Cortex of kidney (tissue), 1 donor: ENCODE measurements around the gene RSRC1.
"Not testable (repeated sequence)": the region's sequence is repeated elsewhere in the genome, so short reads cannot be mapped to it uniquely, and the experiment has no call there.

Experiments
- DNase-seq: peaks from one replicate; lab custom pipeline; 2025; lab: John Stamatoyannopoulos, UW

Gene RSRC1

DNA sequence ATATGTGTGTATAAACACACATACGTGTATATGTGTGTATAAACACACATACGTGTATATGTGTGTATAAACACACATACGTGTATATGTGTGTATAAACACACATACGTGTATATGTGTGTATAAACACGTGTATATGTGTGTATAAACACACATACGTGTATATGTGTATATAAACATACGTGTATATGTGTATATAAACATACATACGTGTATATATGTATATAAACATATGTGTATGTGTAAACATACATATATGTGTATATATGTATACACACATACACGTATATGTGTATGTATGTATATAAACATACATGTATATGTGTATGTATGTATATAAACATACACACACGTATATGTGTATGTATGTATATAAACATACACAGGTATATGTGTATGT is 119.1 kb downstream of the RSRC1 start:
- not testable (repeated sequence) for DNase-seq

DNA sequence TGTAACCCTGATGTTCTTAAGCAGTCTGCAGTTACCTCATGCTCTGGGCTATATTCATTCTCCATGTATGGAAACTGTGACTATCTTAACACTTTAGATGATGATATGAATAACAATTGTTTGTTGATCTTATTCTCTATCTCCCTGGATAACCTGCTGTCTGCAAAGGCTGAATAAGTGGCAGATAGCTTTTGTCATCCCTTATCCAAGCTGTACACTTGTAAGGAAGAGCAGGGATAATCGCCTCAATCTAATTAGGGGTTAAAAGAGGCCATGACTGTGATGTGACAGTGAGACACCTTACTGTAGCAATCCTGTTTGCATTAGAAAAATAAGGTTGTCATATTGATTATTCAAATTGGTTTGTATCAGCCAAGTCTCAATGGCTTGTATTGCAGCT is 123.9 kb downstream of the RSRC1 start:
- DNase-seq, result no peak

DNA sequence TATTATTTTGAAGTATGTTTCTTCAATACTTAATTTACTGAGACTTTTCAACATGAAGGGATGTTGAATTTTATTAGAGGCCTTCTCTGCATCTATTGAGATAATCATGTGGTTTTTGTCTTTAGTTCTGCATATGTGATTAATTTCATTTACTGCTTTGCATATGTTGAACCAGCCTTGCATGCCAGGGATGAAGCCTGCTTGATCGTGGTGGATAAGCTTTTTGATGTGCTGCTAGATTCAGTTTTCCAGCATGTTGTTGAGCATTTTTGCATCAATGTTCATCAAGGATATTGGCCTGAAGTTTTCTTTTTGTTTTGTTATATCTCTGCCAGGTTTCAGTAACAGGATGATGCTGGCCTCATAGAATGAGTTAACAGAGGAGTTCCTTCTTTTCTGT is 134.4 kb downstream of the RSRC1 start:
- DNase-seq, result no peak

DNA sequence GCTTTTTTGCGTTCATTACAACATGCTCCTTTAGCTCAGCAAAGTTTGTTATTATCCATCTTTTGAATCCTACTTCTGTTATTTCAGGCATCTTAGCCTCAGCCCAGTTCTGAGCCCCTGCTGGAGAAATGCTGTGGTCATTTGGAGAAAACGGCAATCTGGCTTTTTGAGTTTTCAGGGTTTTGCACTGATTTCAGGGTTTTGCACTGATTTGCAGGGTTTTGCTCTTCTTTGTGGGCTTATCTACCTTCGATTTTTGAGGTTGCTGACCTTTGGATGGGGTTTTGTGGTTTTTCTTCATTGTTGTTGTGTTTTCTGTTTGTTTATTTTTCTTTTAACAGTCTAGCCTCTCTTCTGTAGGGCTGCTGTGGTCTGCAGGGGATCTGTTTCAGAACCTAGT is 137.4 kb downstream of the RSRC1 start:
- no peak for DNase-seq

GRCh38 chr3:158248261-158248660 is 138.4 kb downstream of the RSRC1 start:
- DNase-seq, result no peak

- no peak for DNase-seq
Measured at GRCh38 chr3:158249183-158249582, 139.3 kb downstream of the RSRC1 start.

DNA sequence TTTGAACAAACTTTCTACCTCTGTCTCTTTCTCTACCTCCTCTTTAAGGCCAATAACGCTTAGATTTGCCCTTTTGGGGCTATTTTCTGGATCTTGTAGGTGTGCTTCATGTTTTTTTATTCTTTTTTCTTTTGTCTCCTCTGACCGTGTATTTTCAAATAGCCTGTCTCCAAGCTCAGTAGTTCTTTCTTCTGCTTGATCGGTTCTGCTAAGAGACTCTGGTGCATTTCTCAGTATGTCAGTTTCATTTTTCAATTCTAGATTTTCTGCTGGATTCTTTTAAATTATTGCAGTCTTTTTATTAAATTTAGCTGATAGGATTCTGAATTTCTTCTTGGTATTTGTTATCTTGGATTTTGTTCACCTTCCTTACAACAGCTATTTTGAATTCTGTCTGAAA is 148.7 kb downstream of the RSRC1 start:
- DNase-seq, result no peak

DNA sequence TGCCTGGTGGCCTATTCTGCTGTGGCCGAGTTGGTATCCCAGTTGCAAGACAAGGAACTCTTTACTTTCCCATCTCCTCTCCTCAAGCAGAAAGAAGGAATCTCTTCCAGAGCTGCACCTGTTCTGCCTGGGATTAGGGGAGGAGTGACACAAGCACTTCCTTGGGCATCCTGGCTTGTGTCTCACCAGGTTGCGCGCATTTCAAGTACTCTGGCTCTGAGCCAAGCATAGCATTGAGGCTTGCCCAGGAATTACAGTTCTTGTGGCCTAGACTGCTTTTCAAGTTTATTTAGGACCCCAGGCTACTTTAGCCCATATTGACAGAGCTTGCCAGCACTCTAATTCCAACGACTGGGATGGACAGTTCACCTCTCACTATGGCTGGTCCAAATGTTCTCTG is 150.5 kb downstream of the RSRC1 start:
- DNase-seq, result no peak

DNA sequence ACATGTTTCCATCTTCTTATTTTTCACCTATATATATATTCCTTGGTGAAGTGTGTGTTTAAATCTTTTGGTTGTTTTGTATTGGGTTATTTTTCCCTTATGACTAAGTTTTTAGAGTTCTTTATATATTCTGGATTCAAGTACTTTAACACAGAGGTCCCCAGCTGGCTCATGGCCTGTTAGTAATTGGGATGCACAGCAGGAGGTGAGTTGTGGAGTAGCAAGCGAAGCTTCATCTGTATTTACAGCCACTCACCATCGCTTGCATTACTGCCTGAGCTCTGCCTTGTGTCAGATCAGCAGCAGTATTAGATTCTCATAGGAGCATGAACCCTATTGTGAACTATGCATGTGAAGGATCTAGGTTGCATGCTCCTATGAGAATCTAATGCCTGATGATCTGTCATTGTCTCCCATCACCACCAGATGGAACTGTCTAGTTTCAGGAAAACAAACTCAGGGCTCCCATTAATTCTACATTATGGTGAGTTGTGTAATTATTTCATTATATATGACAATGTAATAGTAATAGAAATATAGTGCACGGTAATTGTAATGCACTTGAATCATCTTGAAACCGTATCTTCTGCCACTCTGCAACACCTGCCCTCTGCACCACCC is 151.6 kb downstream of the RSRC1 start:
- DNase-seq, result no peak

- DNase-seq, result no peak
Measured at GRCh38 chr3:158264894-158265293, 155.0 kb downstream of the RSRC1 start.

- no peak for DNase-seq
Measured at GRCh38 chr3:158267015-158267414, 157.1 kb downstream of the RSRC1 start.

DNA sequence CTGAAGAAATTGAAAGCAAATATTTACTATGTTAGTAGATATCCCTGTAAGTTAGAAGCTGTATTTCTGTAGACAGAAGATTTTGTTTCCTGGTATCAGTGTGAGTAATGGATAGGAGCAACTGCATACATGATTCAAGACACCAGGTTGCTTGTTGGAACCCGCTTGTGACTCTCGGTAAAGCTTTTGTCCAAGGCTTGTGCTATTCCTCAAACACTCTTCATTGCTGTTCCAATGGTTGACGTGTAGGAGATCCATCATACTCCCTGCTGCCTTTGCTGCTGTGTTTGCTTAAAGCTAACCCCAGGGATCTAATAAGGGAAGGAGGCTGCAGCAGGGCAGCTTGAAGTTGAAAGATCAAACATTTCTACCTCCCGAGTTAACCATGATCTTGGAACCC is 160.1 kb downstream of the RSRC1 start:
- no peak for DNase-seq

- no peak for DNase-seq
Measured at GRCh38 chr3:158272081-158272480, 162.2 kb downstream of the RSRC1 start.

GRCh38 chr3:158273656-158274055 is 163.8 kb downstream of the RSRC1 start:
- DNase-seq, result no peak

- DNase-seq, result no peak
Measured at GRCh38 chr3:158278187-158278586, 168.3 kb downstream of the RSRC1 start.

DNA sequence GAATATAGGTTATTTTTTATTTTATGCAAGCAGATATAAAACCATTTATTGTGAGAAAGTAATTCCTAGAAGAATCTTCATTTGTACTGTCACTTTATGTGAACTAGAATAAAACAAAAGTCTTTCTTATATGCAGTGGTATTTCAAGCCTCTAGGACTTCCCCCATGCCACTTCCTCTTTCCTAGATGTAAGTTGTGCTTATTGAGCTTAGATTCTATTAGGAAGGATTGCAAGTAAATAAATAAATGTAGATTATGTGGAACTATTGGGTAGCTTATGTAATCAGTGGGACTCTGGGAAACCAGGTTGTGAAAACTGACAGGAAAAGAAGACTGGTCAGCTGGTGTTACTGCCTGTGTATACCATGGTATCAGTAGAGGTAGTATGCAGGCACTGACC is 169.7 kb downstream of the RSRC1 start:
- DNase-seq, result no peak

DNA sequence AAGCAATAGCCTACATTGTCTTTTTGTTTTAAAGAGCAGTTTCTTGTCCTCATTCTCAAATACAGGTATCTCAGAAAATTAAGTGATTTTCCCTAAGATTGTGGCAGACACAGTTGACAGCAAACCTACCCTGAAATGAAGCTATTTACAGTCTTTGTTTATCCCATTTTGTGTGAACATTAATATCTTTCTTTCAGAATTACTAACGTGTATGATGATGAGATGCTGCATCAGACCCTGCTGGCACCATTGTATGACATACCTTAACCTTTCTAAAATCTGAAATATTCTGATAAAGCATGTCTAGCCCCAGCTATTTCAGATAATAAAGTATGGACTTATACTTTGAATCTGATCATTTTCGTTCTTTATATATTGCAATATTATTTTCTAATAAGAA is 185.9 kb downstream of the RSRC1 start:
- DNase-seq, result no peak

DNA sequence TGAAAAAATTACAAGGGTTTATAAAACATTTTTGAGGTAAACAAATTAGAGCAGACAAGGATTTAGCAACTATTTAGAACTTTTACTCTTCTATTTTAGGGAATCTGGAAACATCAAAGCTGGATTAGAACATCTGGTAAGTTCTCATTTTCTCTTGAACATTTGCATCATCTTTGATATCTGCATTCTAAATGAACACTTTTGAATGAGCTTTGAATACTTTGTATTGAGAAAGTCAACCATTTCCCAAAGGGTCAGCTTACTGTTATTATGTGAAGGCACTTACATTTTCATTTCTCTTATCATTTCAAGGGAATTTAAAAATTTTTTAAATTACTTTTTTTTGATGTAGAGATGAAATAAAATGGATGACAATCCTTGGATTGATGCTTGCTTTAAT is 188.1 kb downstream of the RSRC1 start:
- no peak for DNase-seq

DNA sequence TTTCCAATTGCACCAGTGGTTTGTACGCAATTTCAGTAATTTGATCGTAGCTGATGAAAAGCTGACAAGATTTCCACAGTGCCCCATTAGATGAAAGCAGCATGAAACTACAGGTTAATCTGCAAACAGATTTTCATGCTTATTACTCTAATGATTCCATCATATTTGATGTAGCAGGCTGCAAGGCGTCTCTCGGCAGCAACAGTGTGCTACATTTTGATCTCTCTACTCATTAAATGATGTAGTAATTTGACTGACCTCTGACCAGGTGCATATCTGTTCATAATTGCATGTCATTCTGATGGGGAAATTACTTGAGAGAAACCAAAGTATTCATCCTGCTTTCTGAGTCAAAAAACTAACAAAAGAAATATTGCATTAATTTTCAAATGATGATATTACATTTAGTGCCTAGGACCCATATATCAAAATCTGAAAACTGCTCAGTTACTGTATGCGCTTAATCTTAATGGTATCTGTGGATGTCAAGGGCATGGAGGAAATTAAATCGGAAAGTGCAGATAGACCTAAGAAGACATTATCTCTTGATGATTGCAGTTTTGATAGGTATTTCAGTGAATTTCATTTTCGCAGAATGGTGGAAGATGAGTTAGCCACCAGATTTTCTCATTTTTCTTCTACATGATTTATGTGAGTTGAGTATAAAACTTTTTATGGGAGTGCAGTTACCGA is 198.5 kb downstream of the RSRC1 start:
- no peak for DNase-seq

DNA sequence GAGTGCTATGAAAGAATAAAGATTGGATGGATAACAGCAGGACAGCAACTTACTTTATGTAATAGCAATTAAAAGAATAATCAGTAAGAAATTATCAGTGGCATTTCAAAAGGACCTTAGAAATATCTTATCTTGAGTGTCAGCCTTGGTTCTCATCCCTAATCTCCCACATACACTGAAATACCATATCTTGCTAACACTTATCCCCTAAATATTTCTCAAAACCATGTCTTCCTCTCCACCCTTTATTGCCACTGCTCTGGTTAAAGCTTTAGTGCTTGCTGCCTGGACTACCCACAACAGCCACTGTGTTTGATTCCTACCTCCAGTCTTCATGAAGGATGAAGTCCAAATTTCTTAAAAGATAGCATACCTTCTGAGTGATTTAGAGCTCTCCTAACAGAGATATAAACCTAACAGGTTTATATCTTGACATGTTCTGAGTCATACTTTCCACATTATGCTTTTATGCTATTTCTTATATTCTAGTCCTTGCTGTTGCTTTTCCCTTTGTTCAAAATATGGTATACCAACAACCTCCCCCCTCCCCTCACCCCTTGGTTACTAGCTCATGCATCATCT is 202.8 kb downstream of the RSRC1 start:
- no peak for DNase-seq

DNA sequence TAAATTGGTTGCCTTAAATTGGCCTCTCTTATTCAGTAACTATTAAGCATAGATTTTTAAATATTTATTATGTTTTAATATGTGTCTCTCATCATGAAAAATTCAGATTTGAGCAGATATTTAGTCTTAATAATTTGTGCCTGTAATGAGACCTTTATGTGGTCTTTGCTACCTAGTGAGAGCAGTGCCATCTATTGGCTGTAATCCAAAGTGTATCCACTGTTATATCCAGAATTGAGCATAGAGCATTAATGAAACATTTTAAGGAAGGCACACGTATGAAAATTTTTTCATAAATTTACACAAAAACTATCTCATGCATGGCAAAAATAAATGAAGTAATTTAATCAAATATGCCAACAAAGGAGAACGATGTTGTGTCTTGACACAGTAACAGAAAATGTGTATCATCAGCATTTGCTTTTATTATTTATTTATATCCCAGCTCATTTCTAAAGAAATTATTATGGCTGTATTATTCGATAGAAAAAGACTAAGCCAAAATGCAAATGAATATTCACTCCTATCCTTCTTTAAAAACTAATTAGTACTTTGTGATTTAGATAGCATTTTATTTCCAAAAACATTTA is 203.5 kb downstream of the RSRC1 start:
- DNase-seq, result no peak

DNA sequence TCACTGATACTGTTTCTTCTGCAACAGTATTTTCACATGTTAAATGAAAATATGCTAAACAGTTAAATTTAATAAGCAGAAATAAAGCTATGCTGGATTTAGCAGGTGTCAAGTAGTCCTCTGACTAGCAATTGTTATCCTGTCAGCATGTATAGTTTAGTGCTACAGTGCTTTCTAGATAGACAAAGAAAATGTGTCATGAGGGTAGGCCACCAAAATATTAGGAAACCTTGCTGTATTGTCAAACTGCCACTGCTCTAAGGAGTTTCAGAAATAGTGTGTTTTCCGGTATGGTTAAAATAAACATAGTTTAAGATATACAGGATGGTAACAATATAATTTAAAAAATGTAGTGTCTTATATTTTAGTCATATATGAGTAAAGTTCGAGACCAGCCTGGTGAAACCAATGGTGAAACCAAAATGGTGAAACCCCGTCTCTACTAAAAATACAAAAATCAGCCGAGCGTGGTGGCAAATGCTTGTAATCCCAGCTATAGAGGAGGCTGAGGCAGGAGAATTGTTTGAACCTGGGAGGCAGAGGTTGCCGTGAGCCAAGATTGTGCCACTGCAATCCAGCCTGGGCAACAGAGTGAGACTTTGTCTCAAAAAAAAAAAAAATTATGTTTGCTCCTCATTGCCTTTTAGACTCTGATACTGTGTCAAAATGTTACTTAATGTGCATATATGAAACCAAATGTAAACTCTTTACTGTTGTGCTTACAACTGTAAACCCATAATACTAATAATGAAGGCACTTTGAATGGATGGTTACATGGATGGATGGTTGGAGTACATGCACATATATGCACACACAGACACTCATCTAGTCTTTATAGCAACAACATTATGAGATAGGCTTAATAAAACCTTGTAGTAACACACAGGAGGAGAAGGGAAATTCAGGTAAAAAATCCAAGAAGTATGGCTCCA is 204.8 kb downstream of the RSRC1 start:
- no peak for DNase-seq
